Keratinocyte (primary cell): Measurements from ENCODE around the gene BAIAP3. TPM values are rescaled to one million over a fixed set of nuclear protein-coding genes. Genes with fewer than 3 reads are reported as not detected.

Source experiments
- DNase-seq: peaks from one replicate; pipeline ENCODE4 v3.0.0-alpha.2; 2011; ENCODE audit warnings: low read depth, missing footprints, low spot score
- FAIRE-seq: peaks from 2 replicates; lab custom pipeline; 2011; peaks lifted over from hg19 to GRCh38; lab: Jason Lieb, UNC
- H2AFZ ChIP-seq: 2 replicates; pipeline ENCODE4 v1.6.0; 2012; ENCODE audit warnings: low read length, control low read depth, inconsistent platforms; ENCODE audit not compliant: control insufficient read depth
- H3K27ac ChIP-seq: 2 replicates; pipeline ENCODE4 v1.5.1; 2011; ENCODE audit warnings: low read length; ENCODE audit not compliant: control insufficient read depth, insufficient read depth
- H3K27me3 ChIP-seq: 3 replicates; pipeline ENCODE4 v1.6.0; 2011; ENCODE audit warnings: low read length; ENCODE audit not compliant: control insufficient read depth, insufficient read depth; ENCODE audit errors: extremely low read depth
- H3K36me3 ChIP-seq, 2 experiments: 2 replicates in 1 of 2; 3 replicates in 1 of 2; pipeline ENCODE4 v1.5.1; 2011; ENCODE audit warnings: low read length in 2 of 2, mild to moderate bottlenecking in 1 of 2; ENCODE audit not compliant: control insufficient read depth in 2 of 2, insufficient read depth in 2 of 2; ENCODE audit errors: extremely low read depth in 1 of 2
- H3K4me1 ChIP-seq: 3 replicates; pipeline ENCODE4 v1.5.1; 2011; ENCODE audit warnings: low read length; ENCODE audit not compliant: control insufficient read depth, insufficient read depth; ENCODE audit errors: extremely low read depth
- H3K4me2 ChIP-seq: 3 replicates; pipeline ENCODE4 v1.6.0; 2011; ENCODE audit warnings: low read depth, low read length; ENCODE audit not compliant: control insufficient read depth, insufficient read depth; ENCODE audit errors: extremely low read depth
- H3K4me3 ChIP-seq, 3 experiments: fragments of 200-600 bp in 1 of 3; sonication (generic) in 1 of 3; 2 replicates in 2 of 3; 3 replicates in 1 of 3; pipeline ENCODE4 v1.5.1; 2011 to 2016; ENCODE audit warnings: low read length in 3 of 3, mild to moderate bottlenecking in 3 of 3, control low read depth in 2 of 3, inconsistent platforms in 1 of 3, low read depth in 1 of 3, mixed read lengths in 1 of 3, mixed run types in 1 of 3, moderate library complexity in 1 of 3; ENCODE audit not compliant: control insufficient read depth in 2 of 3, insufficient read depth in 2 of 3; ENCODE audit errors: extremely low read depth in 1 of 3
- H3K79me2 ChIP-seq: 2 replicates; pipeline ENCODE4 v1.6.0; 2012; ENCODE audit warnings: low read length; ENCODE audit not compliant: control insufficient read depth, insufficient read depth
- H3K9ac ChIP-seq: 3 replicates; pipeline ENCODE4 v1.6.0; 2011; ENCODE audit warnings: low read length; ENCODE audit not compliant: control insufficient read depth, insufficient read depth; ENCODE audit errors: extremely low read depth
- H3K9me1 ChIP-seq: 3 replicates; pipeline ENCODE4 v1.6.0; 2011; ENCODE audit warnings: low read length; ENCODE audit not compliant: control insufficient read depth, insufficient read depth; ENCODE audit errors: extremely low read depth
- H3K9me3 ChIP-seq: 2 replicates; pipeline ENCODE4 v1.5.1; 2012; ENCODE audit warnings: low read depth, low read length; ENCODE audit not compliant: control insufficient read depth
- H4K20me1 ChIP-seq: 3 replicates; pipeline ENCODE4 v1.6.0; 2011; ENCODE audit warnings: low read length; ENCODE audit not compliant: control insufficient read depth, insufficient read depth; ENCODE audit errors: extremely low read depth
- CTCF ChIP-seq, 3 experiments: IDR thresholded peaks in 1 of 3; conservative IDR thresholded peaks in 1 of 3; optimal IDR thresholded peaks in 1 of 3; 2 replicates in 2 of 3; 3 replicates in 1 of 3; pipeline versions ENCODE3 to v1.5.1; 2011; ENCODE audit warnings: low read length in 3 of 3, mild to moderate bottlenecking in 3 of 3, moderate library complexity in 2 of 3, control low read depth in 1 of 3, inconsistent platforms in 1 of 3; ENCODE audit not compliant: insufficient read depth in 2 of 3; ENCODE audit errors: extremely low read depth in 1 of 3
- EZH2 ChIP-seq: IDR thresholded peaks from one replicate; pipeline ENCODE4 v1.6.1; 2012; ENCODE audit warnings: inconsistent platforms, mild to moderate bottlenecking, low read length, moderate library complexity
- dilution Hi-C: fragments of 300-500 bp; cut with MboI; formaldehyde crosslinking; loops from one replicate; pipeline ENCODE4 v1.7.0; 2020; ENCODE audit warnings: low sequenced_read_pairs; ENCODE audit not compliant: extremely low pct_ligation_motif_present
- polyA plus RNA-seq, 5 experiments: library from polyadenylated mRNA; depleted of rRNA in 3 of 5; stranded (reverse) in 3 of 5; stranded (forward) in 1 of 5; unstranded in 1 of 5; fragments of >200 nt; gene quantifications; 1 replicate in 1 of 5; 2 replicates in 3 of 5; 3 replicates in 1 of 5; pipeline versions ENCODE4 v1.2.1 to v1.2.3, GENCODE V29; 2011 to 2012; ENCODE audit warnings: missing spikeins in 2 of 5, low read depth in 1 of 5, low replicate concordance in 1 of 5

BAIAP3 gene
- polyA plus RNA-seq, 1 donor (not counting 4 experiments of a cell fraction or from before 2014, with no cell fraction given) = not detected

- no peak overlapping the region for H3K9ac ChIP-seq
- FAIRE-seq = no peak
- H3K4me1 ChIP-seq = peaks cover 6% of the 10 kb centered on the region
- H3K27me3 ChIP-seq = peaks cover 58% of the 10 kb centered on the region
- H3K27ac ChIP-seq = no peak overlapping the region
- H3K79me2 ChIP-seq = no peaks in the 10 kb centered on the region
- H4K20me1 ChIP-seq = peaks cover 5% of the 10 kb centered on the region
- no peaks in the 10 kb centered on the region for H3K9me3 ChIP-seq
- H2AFZ ChIP-seq = no peak overlapping the region
- no peak overlapping the region for H3K4me2 ChIP-seq
- H3K9me1 ChIP-seq = no peaks in the 10 kb centered on the region
- dilution Hi-C loops = no loop called here
- peak; percentile 19 to 64 (median 50) for TF ChIP-seq CTCF (optimal IDR thresholded peaks at IDR 0.05 in 1 of 3, IDR thresholded peaks at IDR 0.05 in 1 of 3, conservative IDR thresholded peaks at IDR 0.05 in 1 of 3; ENCODE audit: extremely low read depth in 1 of 3, insufficient read depth in 2 of 3, low read length in 3 of 3)
- no peak for TF ChIP-seq EZH2
- no peaks in the 10 kb centered on the region for H3K36me3 ChIP-seq
- no peak for DNase-seq
- H3K4me3 ChIP-seq = no peak overlapping the region
Observed at GRCh38 chr16:1338119-1338730, 4.8 kb downstream of the BAIAP3 start.

GRCh38 chr16:1338855-1339675, 5.6 kb downstream of the BAIAP3 start:
- TF ChIP-seq CTCF (optimal IDR thresholded peaks at IDR 0.05 in 1 of 3, IDR thresholded peaks at IDR 0.05 in 1 of 3, conservative IDR thresholded peaks at IDR 0.05 in 1 of 3; ENCODE audit: extremely low read depth in 1 of 3, insufficient read depth in 2 of 3, low read length in 3 of 3) (no peak), EZH2 (no peak)
- dilution Hi-C loops = no loop called here

More at GRCh38 chr16:1338855-1339675, 5.6 kb downstream of the BAIAP3 start:
- Histone ChIP-seq H4K20me1 (peaks cover 5% of the 10 kb centered on the region), H3K27me3 (peaks cover 56% of the 10 kb centered on the region), H3K27ac (no peak overlapping the region), H3K4me2 (no peak overlapping the region), H3K36me3 (no peaks in the 10 kb centered on the region), H3K79me2 (no peaks in the 10 kb centered on the region), H3K9ac (no peak overlapping the region), H3K4me1 (peaks cover 9% of the 10 kb centered on the region), H3K9me1 (no peaks in the 10 kb centered on the region), H2AFZ (no peak overlapping the region), H3K9me3 (no peaks in the 10 kb centered on the region), H3K4me3 (no peak overlapping the region)
- FAIRE-seq (no peak), DNase-seq (no peak)
